Measurements from ENCODE around the gene NFIA. TPM values are rescaled to one million over a fixed set of nuclear protein-coding genes. Genes with fewer than 3 reads are reported as not detected.
A peak's percentile ranks its signal among the peaks of the same experiment; 100 is the strongest.

Gene NFIA
- total RNA-seq, 1 experiment from 2014 or later, result 12.3 TPM

DNA sequence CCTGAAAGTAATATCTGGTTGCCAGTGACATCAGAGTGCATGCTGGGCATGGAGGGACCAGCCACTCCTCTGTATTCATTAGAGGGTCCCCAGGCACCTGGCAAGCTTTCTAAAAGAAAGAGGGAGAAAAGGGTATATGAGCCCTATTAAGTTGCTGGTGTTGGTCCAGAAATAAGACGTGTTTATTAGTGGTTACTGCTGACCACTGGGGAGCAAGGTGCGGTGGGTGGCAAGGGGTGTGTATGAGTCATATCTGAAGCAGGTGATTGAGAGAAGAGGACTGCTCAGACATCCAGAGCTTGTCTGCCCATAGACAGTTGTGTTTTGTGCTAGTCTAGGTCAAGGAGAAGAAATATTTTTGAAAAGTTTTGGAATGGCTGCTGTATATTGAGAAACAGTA lies 344.5 kb downstream of the NFIA start:
- no peak for DNase-seq (ENCODE audit: low spot score)

DNA sequence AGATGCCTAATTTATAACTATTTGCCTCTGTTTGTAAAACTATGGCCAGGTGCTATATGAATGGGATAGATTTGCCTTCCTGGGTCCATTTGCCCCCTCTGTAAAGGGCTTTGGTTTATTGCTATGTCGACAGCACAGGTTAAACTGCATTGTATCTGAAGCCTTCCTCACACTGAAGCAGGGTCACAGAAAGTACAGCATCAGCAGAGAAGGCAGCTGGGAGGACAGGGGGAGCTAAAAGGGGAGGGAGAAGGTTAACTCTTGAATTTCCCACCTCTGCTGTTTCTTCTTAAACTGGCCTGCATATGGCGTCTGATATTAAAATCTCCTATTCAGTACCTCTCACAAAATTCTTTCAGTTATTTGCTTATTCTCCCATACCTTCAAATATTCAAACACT lies 345.1 kb downstream of the NFIA start:
- no peak for DNase-seq (ENCODE audit: low spot score)

DNA sequence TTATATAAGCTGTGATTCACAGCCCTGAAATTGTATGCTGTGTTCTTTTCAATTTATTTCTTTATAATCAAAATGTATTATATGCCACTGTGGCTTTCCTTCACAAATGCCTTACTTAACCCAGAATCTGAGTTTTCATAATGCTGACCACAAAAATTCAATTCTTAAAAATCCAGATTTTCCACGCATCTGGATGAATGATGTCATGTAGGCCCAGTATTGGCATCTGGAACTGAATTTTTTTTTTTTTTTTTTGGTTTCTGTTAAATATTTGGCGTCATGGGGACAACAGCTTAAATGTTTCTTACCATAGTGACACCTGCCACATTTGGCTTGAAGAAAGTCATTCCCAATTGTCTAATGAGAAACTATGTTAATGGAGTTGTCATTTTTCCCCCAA lies 345.8 kb downstream of the NFIA start:
- no peak for DNase-seq (ENCODE audit: low spot score)

DNA sequence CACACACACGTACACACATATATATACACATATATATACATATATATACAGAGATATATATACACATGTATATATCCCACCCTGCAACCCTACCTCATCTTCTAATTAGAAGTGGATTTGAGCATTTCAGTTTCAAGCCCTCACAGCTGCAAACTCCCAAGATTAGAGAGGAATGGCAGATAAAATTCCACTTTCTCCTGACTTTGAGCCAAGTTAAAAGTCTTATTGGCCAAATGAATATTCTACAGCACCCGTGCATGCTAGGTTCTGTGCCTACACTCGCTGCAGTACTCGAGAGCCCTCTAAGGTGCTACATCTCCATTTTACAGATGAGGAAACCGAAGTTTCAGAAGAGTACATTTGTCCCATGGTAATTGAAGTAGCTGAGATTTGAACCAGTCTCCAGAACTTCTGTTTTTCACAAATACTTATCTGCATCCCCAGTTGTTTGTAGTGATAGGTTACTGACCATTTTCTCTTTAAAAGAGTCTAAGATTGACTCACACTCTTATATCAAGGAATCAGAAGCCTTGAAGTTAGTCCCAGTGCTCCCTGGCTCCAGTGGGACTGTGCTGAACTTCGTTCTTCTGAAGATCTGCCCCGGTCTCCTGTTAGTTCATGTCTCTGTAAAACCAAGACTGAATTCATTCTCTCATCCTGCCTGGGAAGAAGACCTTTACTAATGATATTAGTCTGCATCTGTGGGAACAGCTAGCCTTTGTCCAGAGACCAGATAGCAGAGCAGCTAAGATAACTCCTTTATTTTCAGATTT lies 350.4 kb downstream of the NFIA start:
- DNase-seq (ENCODE audit: low spot score), result no peak

DNA sequence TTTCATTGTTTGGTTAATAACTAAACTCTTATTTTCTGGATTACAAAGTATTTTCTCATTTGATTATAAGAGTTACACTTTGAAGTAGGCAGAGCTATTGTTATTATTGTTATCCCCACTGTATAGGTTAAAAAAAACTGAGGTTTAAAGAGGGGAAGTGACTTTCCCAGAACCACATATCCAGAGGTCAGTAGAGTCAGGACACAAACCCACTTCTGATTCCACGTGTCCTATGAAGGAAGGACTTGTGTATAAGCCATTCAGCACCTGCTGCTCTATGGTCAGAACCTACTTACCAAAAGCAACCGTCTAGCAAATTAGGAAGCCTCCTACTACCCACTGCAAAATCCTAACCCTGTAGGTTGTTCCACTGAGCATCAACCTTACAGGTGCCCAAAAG lies 351.3 kb downstream of the NFIA start:
- DNase-seq (ENCODE audit: low spot score), result no peak

DNA sequence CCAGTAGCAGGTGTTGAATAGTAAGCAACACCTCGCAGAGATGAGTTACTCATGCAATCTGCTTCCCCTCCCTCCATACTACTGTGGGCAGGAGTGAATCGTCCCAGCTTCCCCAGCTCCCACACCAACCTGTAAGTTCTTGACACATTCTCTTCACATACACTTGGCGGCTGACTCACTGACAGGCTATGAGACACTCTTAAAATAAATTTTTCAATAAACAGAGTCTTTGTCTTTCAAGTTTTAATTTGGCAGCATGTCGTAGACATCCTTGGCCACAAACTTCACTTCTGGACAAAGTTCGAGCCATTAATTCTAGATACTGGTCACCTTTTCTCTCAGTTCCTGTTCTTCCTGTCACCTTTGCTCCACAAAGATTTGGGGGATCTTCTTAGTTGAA lies 351.9 kb downstream of the NFIA start:
- no peak for DNase-seq (ENCODE audit: low spot score)

DNA sequence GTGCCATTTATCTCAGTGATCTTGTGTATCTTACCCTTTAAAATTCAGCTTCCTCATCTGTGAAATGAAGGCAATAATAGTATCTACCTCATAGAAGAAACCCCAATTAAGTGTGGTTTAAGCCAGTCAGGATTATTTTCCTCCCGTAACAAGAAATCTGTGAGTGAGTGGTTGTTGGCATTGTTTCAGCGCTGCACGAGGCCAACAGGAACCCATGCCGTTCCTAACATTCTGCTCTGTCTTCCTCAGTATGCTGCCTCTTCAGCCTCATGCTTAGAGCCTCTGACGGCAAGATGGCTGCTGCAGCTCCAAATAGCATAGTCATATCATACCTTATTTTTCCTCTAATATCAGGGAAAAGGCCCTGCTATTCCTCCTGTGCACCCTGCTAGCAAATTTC lies 352.9 kb downstream of the NFIA start:
- no peak for DNase-seq (ENCODE audit: low spot score)

DNA sequence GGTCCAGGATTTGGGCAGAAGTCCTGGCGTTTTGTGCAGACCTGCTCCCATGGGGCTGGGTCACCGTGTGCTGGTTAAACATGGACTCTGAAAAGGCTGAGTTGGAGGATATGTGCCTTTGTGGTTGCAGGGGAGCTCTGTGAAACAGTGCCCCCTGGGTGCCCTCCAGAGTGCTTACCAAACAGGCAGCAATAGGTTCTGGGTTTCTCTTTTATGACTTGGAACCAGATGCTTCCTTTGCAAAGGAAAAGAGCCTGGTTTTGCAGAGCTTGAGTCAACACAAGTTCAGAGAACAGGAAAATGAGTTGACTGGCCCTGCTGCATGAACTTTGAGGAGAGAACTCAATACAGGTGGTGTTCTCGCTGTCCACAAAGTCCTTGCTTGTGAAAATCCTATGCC lies 353.7 kb downstream of the NFIA start:
- no peak for DNase-seq (ENCODE audit: low spot score)

DNA sequence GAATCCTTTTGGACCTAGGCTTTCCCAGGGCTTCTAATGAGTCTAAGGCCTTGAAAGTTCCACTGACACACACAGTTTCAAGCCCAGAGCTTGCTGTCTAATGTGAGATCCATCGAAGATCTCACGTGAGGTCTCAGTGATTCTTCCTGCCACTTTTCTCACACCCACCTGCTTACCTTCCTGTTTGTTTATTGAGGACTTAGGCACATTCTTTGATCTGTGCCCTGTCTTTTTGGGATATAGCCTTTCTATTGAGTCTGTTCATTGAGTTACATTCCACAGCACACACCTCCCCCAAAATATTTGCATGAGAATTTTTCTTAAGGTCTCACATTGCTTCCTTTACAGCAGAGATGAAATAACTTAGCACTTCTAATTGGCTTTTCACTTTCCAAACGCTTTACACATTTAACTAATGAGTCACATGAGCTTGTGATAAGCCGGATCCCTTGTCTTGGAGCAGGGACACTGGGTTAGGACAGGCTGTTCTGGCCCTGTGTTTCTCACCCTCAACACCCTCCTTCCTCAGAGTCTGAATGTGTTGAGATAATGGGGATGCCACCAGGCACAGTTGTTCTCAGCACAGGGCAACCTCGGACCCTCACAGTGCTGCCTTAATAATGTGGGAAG lies 354.2 kb downstream of the NFIA start:
- DNase-seq (ENCODE audit: low spot score), result no peak

DNA sequence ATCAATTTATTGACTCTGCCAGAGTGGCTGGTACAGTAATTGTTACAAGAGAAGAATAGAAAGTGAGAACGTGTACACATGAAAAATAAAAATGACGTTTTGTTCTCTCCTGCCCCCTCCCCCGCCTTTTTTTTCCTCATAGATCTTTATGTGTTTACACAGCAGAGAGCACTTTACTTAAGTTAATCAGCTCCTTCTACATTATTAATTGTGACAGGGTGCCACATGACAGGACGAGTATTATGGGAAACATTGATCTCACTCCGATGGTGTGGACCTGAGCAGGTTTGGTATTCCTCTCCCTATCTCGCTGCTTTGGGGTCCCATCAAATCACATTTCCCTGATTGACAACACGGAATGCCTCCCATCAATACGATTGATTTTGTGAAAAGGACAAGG lies 356.9 kb downstream of the NFIA start:
- DNase-seq (ENCODE audit: low spot score), result no peak

DNA sequence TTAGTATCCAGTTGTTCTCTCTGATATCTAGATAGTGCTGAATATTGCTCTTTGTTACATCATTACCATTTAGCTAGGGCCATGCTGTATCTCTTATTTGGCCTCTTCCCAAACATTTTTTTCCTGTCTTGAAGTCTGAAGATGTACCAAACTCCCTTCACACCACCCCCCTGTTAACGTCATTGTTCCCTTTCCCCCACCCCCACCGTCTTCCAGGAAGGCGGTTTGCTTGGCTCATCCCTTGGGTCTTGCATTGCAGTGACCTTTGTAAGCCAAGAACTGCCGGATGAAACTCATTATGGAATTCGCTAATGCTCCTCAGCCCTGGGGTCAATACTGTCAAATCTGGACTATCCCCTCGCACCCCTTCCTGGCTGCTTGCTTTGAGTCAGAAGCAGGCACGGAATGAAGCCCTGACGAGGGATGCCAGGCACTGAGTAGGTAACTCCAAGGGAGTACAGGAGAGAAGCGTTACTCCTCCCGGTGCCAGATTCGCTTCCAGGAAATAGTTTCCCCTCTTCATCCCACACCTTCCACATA lies 359.4 kb downstream of the NFIA start:
- no peak for DNase-seq (ENCODE audit: low spot score)

DNA sequence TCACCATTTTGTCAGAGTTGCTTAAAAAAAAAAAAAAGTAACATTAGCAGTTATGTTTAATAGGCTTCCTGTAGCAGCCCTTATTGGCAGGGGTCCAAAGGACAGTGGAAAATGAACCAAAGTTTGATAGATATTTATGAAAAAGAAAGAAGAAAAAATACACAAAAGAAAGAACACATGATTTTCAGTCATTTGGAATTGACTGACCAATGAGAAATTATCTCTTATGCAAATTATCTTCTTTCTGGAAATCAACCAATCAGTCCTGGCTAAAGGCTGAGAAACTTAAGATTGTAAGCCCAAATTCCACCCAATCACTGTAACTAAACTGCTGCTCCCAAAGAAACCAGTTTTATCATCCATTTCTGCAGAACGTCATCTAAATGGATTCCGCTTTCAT lies 360.2 kb downstream of the NFIA start:
- DNase-seq (ENCODE audit: low spot score), result no peak

DNA sequence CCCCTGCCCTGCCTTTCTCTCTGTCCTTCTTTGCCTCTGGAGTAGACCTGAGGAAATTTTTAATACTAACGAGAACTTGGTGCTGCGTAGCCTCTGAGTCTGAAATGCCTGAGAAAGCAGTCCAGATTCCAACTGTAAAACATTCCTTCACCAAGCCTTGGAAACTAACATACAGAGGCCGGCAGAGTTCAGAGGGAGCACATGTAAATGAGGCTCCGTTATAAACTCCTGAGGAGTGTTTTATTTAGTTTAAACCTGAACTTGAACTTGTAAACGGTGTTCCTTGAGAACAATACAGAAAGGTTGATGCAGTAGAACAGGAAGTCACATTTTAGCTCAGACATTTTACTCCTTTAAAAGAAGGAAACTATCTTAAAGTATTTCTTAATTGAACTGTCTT lies 361.9 kb downstream of the NFIA start:
- no peak for DNase-seq (ENCODE audit: low spot score)

DNA sequence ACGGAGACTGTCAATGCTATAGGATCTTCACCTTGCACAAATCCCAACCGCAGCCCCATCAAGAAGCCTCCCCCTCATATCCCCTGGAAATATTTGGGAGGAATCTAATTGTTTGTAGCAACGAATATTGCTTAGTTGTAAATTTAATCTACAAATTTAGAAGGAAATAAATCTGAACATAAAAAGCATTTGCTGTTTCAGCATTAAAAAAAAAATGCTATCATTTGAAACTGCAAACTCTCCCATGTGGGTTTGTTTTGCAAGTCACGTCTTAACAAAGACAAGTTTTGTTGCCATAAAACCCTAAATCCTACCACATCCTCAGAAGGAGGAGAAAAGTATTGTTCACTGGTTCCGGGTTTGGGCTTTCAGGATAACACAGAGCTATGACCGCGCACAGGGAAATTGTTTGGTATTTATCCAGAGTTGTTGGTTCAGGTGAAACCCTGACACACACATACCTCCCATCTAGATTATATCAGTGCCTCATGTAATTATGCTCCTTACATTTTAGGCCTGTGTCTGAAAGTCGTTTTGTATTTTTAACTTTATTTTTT lies 363.0 kb downstream of the NFIA start:
- DNase-seq (ENCODE audit: low spot score), result no peak

DNA sequence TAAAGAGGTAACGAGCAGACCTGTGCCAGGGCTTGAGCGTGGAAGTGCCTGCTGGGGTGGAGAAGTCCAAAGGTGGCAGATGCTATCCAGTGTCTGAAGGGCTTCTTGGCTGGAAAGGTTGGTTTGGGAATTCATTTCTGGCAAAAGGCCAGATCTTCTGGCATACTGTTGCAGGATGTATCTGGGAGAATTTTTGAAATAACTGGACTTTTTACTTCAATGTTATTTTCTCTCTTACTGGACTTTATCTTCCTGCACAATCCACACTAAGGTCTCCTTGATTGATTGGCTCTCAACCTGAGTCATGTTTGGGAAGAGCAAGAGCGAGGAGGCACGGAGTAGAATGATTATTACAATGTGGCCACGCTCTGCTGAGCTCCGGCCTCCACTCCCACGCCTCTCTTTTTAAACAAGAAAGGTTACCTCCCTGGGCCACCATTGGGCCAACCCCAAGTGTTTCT lies 364.2 kb downstream of the NFIA start:
- no peak for DNase-seq (ENCODE audit: low spot score)

DNA sequence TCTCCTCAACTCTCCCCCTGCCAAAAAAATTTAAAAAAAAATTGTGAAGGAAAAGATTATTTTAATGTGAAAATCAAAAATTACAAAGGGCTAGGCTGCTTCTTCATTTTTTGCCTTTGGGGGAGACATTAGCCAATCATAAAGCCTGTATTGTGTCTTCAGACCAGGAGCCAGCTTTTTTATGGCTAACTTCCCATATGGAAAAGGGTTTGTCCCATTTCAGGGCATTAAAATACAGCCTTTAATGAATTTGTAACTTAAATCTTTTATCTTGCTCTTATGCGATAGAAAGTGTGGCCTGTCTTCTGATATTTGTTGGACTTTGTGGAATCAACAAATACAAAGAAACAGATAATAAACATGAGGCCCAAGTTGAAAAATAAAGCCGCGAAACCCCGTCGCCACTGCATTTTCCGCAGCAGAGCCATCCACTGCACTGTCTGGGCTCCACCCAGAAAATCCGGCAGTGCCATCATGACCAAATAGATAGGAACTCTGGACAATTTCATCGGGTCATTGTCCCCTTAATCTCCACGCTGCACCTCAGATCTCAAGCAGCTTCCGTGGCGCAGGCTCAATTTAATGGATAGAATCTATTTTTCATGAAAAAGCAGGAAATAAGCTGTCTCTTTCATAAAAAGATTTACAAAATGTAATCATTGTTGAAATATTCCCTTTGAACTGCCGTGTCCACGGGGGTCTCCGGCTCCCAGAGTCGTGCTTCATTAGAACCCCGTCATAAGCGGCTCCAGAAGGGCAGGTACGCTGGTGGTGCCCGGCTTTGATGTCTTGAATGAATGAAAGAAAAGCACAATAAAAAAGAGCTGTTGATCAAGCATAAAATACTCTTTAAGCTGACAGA lies 365.0 kb downstream of the NFIA start:
- DNase-seq (ENCODE audit: low spot score), result no peak

DNA sequence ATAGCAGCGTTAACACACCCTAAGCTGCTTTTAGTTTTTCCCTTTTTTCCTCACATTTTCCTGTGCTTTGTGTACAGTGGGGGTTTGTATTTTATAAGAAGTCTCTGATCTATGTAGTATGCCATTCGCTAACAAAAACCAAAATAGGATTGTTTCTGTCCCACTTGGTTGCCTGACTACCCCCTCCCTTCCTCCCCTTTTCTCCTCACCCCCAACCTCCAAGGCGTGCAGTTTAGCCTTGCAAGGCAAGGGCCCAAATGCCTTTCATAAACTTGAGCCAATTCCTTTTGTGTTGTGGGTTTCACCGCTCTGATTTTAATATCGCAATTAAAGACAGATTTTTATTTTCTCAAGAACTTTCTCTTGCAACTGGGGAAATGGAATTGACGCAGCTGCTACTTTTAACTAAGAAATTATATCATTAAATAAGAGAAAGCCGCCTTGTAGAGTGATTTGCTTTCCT lies 365.6 kb downstream of the NFIA start:
- no peak for DNase-seq (ENCODE audit: low spot score)

DNA sequence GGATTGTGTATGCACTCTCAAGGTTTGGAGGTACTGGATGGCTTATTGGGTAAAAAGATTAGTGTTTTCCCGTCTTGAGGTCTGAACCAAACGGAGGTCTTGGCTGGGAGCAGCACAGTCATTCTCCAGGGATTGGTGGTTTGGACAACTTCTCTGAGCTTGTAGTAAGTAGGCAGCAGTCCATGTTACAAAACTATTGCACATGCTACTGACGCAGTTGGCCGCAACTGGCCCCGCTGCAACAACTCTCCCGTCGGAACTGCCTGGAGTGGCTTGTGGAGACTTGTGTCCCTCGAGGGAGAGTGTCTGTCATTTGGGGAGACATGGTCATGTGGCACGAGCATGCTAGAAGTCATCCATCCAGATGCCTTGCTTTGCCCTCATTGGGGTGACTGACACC lies 366.6 kb downstream of the NFIA start:
- no peak for DNase-seq (ENCODE audit: low spot score)

DNA sequence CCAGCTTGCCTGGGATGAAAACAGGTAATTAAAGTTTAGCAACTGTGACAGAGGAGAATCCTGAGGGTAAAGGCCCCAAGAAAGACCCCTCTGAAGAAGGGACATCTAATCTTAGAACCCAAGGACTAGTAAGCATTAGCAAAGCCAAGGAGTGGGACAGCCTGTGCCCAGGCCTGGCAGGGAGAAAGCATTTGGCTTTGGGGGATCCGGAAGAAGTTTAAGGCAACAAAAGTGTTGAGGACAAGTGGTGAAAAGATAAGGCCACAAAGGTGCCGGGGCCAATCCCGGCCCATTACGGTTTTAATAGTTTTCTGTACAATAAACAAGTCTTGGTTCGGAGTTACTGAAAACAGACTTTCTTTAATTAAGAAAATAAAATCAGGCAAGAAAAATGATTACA lies 367.0 kb downstream of the NFIA start:
- no peak for DNase-seq (ENCODE audit: low spot score)

DNA sequence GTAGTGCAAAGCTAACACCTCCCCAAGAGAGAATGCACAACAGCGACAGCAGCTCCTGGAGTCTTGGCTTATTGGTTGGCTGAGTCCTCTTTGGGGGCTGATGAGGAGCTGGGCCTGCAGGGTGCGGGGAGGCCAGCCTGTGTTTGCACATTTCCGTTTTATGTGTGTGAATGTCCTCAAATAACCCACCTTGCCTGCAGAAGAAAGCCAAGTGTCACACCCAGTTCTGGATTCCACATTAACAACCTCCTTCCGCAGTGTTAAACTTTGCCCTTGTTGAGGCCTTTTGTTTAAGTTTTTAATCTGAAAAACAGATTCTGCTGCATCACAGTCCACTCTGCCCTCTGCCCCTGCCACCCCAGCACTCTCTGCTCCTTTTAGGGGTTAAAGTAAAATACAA lies 368.1 kb downstream of the NFIA start:
- DNase-seq (ENCODE audit: low spot score), result peak; percentile 63

DNA sequence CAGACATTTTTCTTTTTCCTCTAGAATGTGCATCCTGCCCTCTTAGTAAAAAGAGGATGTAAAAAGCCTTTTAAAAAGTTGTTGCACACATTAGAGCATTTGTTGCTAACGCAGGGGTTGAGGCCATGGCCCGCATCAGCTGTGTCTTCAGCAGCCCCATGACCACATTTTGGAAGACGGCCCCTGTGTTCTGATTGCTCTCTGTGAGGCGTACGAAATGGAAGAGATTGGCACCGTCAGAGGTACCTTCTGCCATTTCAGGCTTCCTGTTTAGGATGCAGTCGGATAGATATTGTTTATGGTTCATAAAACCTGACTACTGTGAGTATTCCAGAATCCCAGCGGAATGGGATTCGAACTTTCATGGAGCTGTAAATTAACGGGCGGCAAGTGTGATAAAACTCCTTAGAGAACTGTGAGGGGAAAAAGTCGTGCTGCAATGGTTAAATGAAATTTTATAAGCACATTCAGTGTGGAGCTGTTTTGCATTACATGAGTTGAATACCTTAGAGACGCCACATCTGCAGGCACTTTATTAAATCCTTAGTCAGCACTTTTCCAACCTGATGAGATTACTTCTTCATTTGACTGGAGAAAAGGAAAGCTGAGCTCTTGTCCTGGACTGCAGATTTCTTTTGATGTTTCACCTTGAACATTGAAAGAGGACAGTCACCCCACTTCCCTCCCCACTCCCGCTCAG lies 368.7 kb downstream of the NFIA start:
- no peak for DNase-seq (ENCODE audit: low spot score)
